A549 treated with CORT108297 at 1 μM for 4 hours (cell line): ENCODE data around the gene AP1S1. TPM values are rescaled to one million over a fixed set of nuclear protein-coding genes. Genes with fewer than 3 reads are reported as not detected.

Experiments used
- total RNA-seq: library from RNA; stranded (reverse); fragments of 200-300 nt; extraction: Qiagen RNA extraction; gene quantifications from 5 replicates; pipeline ENCODE4 v1.2.3, GENCODE V29; 2022

The AP1S1 gene
- total RNA-seq = 143 to 158 TPM (median 150 TPM) in 5 replicates

DNA sequence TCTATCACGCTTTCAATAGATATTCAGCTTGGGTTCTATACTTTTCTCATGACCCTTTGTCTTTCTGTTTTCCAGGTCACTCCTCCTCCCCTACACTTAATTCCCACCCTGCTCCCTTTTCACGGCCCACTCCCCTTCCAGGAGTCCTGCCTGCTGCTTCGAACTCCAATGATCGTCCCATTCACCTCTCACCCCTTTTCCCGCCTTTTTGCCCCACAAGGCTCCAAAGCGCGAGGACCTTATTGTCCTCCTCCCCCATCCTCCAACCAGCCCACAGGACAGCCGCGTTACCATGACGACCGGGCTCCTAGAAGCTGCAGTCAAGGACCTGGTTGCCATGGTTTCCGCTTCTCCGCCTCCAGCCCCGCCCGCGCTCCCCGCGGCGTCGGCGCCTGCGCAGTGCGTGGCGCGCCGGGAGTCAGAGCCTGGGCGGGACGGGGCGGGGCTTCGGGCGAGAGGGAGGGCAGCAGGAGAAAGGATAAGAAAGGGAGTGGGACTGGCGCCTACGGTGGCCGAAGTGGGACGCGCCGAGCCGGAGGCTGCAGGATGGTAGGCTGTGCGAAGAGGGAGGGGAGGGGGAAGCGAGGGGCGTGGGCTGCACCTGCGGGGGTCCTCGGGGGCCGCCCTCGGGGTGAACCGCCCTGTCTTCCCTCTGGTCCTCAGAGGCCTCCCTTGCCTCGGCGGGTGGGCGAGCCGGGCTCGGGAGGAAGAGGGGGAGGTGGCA is at the start of gene AP1S1:
TSS of gene AP1S1 (plus strand) at position 508 of the 724 bp plus-strand sequence. CDS start at position 547, 39 bp downstream.

GRCh38 chr7:101126651-101127459 is 27.4 kb upstream of the AP1S1 start, which contains the start of gene SERPINE1:
TSS of gene SERPINE1 (plus strand) at chr7:101127104. CDS start at chr7:101128394, 1,290 bp downstream.

DNA sequence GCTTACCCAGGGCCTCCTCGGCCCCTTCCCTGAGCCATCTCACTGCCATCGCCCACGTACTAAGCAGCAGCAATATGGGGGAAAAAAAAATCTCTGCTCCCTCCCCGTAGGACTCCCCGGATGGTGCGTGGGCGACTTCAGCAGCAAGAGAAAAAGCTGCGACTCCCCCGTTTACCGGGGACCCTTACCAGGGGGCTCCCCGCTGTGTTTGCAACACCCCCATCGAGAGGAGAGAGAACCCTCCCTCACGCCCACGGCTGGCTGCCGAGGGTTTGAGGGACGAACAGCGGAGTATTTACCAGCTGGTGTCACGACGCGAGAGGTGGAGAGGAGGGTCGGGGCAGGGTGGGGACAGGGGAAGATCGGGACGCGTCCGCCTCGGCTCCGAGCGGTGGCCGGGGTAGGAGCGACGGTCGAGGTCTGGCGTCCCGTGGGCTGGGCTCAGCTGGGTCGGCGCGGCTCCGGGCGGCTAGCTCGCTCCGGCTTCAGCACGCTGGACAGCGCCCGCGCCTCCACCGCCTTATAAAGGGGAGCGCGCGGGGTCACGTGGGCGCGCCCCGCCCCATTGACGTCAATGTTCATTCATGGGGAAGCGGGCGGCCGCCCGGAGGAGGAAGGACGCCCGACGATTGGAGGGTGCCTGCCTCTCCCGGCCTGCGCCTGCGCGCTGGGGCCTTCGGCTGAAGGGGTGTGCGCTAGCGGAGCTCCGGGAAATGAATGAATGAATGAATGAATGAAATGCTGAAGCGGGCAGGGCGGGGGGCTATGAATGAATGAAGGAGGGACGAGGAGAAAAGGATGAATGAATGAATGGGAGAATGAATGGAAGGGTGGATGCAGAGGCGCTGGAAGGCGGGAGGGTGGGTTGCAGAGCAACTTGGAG is 11.0 kb downstream of the AP1S1 start, which contains the start of gene VGF:
TSS of gene VGF (minus strand) at position 495 of the 883 bp plus-strand sequence. CDS start 726 bp downstream, outside the sequence.

GRCh38 chr7:101180130-101180755 is 26.0 kb downstream of the AP1S1 start, which contains the start of gene NAT16:
TSS of gene NAT16 (minus strand) at chr7:101180293. CDS start at chr7:101174807, 5,486 bp downstream.

DNA sequence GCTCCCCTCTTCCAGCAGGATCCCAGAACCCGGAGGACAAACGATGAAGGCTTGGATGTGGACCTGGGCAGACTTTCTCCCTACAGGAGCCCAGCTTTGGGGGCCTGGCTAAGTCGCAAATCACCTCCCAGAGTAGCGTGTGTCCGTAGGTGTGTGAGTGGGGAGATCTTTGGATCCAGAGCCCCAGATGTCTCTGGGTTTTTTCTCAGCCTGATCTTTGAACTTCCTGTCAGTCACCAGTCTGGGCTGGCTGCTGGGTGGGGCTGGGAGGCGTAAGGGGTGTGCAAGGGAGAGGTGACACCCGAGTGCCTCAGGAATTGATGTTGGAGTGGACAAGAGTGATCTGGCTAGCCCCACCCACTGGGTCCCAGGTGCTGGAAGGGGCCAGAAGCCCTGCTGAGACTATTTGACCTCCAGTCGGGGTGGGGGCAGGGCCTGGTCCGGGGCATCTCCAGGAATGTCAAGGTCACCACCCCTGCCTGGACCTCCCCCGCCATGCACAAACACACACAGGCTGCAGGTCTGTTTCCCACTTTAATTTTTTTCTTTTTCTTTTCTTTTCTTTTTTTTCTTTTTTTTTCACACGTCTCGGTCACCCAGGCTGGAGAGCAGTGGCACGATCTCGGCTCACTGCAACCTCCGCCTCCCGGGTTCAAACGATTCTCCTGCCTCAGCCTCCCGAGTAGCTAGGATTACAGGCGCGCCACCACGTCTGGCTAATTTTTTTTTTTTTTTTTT is 46.8 kb downstream of the AP1S1 start, which contains the start of gene MOGAT3:
TSS of gene MOGAT3 (minus strand) at position 175 of the 738 bp plus-strand sequence. CDS start 182 bp downstream, outside the sequence.

Other genes starting within 250 kb of the AP1S1 start
- 14.0 to 19.4 TPM (median 17.8 TPM) in 5 replicates for gene MUC3A, start 204.9 kb upstream of the AP1S1 start, total RNA-seq
- gene MUC12, start 184.9 kb upstream of the AP1S1 start, total RNA-seq = 15.1 to 20.6 TPM (median 20.0 TPM) in 5 replicates
- 0.02 to 0.14 TPM (median 0.02 TPM) in 5 replicates for gene MUC17, start 134.4 kb upstream of the AP1S1 start, total RNA-seq
- gene TRIM56, start 69.0 kb upstream of the AP1S1 start, total RNA-seq = 10.5 to 14.9 TPM (median 12.8 TPM) in 5 replicates
- gene SERPINE1, start 27.4 kb upstream of the AP1S1 start, total RNA-seq = 1,104 to 1,398 TPM (median 1,160 TPM) in 5 replicates
- 10.5 to 26.2 TPM (median 16.4 TPM) in 5 replicates for gene VGF, start 11.1 kb downstream of the AP1S1 start, total RNA-seq
- gene NAT16, start 25.8 kb downstream of the AP1S1 start, total RNA-seq = 0.10 to 0.17 TPM (median 0.14 TPM) in 5 replicates
- gene MOGAT3, start 46.6 kb downstream of the AP1S1 start, total RNA-seq = not detected in 5 replicates
- 68.9 to 85.9 TPM (median 81.7 TPM) in 5 replicates for gene PLOD3, start 63.1 kb downstream of the AP1S1 start, total RNA-seq
- gene ZNHIT1, start 63.7 kb downstream of the AP1S1 start, total RNA-seq = 78.6 to 107 TPM (median 95.2 TPM) in 5 replicates
- 7.7 to 15.5 TPM (median 13.1 TPM) in 5 replicates for gene CLDN15, start 83.3 kb downstream of the AP1S1 start, total RNA-seq
- gene FIS1, start 90.6 kb downstream of the AP1S1 start, total RNA-seq = 129 to 152 TPM (median 146 TPM) in 5 replicates
- gene IFT22, start 167.3 kb downstream of the AP1S1 start, total RNA-seq = 51.1 to 58.0 TPM (median 53.0 TPM) in 5 replicates
- 0.32 to 0.58 TPM (median 0.49 TPM) in 5 replicates for gene COL26A1, start 208.4 kb downstream of the AP1S1 start, total RNA-seq